ENCODE data around the gene EVI5L. TPM values are rescaled to one million over a fixed set of nuclear protein-coding genes. Genes with fewer than 3 reads are reported as not detected.

Gene EVI5L
- total and polyA plus RNA-seq, 2 of the 8 experiments (the other 6 are each of a cell fraction or from before 2014, with no cell fraction given), result 7.2 to 11.0 TPM

GRCh38 chr19:7900401-7900870 is 70.4 kb downstream of the EVI5L start (continued):
- TF ChIP-seq E2F6 (IDR thresholded peaks at IDR 0.05) (no peak), HDAC6 (IDR thresholded peaks at IDR 0.05; ENCODE audit: low read depth, low read length) (no peak), KDM1A (IDR thresholded peaks at IDR 0.05; ENCODE audit: borderline replicate concordance, low read length) (no peak), TCF12 (IDR thresholded peaks at IDR 0.05; ENCODE audit: low read depth, low read length) (no peak), MAFK (IDR thresholded peaks at IDR 0.05; ENCODE audit: low read depth, low read length) (no peak), CBX5 (IDR thresholded peaks at IDR 0.05; ENCODE audit: low read depth, low read length) (no peak)
